HG02884 (cell line): ENCODE measurements around the gene RFX1.

Experiments
- ATAC-seq: cut with Tn5 transposase; IDR thresholded peaks from one replicate; pipeline ENCODE4 v1.9.1; 2021; ENCODE audit warnings: mild to moderate bottlenecking, moderate library complexity; ENCODE audit not compliant: unreplicated experiment

The RFX1 gene

GRCh38 chr19:13996928-13997630, 9.0 kb downstream of the RFX1 start:
- no peak for ATAC-seq

DNA sequence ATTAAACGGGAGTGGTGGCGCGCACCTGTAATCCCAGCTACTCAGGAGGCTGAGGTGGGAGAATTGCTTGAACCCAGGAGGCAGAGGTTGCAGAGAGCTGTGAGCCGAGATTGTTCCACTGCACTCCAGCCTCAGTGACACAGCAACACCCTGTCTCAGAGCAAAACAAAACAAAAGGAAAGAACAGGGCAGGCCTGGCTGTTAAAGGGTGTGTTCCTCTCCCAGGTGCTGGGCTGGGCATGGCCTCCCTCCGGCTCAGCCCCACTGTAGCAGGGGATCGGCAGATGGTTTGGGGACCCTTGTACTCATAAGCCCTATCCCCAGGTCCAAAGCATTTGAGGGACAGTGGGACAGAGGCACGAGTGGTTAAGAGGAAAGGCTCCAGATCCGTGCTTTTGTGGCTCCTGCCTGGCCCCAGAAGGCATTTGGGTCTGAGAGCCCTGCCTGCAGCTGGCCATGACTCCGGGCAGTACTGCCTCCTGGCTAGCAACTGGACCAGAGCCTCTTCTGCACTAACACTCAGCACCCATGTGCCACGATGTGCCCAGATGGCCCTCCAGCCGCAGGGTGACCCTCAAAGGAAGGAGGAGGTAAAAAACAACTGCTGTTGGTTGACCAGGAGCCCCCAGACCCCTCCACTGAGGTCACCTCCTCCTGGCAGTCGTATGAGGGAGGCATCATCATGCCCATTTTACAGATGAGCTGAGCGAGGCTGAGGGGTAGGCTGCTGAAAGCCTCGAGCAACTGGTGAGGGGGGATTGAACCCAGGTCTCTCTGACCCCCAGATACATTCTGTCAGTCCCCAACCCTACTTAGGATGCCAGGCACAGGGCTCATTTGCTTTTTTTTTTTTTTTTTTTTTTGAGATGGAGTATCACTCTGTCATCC, 10.0 kb downstream of the RFX1 start:
- ATAC-seq, result no peak

DNA sequence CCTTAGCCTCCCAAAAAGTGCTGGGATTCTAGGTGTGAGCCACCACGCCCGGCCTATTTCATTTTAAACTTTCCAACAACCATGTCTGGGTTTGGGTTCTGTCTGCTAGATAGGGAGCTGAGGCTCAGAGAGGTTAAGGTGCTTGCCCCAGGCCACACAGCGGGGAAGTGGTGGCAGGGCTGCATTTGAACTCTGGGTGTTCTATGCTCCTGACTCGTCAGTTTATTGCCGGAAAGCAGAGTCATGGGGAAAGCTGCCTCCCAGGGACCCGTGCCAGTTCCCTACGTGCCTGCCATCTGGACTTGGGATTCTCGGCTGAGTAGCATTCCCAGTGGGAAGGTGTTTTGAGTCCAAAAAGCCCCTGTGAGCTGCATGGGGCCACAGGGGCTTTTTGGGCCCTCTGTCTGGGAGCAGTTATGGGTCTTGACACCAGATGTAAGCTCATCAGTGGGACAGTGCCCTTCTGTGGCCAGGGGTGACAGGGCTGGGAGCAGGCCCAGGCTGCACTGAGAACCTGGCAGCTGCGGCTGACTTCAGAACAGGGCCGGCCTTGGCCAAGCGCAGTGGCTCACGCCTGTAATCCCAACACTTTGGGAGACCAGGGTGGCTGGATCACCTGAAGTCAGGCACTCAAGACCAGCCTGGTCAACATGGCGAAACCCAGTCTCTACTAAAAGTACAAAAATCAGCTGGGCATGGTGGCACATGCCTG, 10.9 kb downstream of the RFX1 start:
- no peak for ATAC-seq

GRCh38 chr19:13993590-13994300, 12.4 kb downstream of the RFX1 start:
- no peak for ATAC-seq

DNA sequence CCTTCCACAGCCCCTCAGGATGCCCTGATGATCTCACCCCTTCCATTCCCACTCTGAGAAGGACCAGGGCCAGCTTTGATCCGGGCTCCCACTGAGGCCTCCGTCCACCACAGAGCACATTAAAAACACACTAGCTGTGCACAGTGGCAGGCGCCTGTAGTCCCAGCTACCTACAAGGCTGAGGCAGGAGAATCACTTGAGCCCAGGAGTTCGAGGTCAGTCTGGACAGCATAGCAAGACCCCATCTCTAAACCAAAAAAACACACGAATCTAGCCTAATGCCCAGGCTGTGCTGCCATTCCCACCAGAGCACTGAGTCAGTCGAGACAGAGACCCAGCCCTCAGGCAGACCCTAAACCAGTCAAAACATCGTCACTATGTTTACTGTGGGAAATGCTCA, 14.1 kb downstream of the RFX1 start:
- ATAC-seq, result no peak

DNA sequence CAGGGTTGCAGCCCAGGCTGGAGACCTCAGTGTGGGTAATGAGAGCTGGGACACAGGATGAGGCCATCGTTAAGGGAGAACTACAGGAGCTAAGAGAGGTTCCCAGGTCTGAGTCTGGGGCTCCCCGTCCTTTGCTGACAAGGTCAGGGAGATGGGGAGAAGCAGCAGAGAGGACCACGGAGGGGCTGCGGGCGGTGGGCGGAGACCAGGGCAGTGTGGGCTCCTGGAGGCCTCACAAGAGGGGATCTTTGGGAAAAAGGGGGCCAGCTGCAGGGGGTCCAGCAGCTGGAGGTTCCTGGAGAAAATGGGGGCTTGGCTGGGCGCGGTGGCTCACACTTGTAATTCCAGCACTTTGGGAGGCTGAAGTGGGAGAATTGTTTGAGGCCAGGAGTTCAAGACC, 16.0 kb downstream of the RFX1 start:
- ATAC-seq, result no peak

- ATAC-seq, result no peak
These were observed 16.6 kb downstream of the RFX1 start for GRCh38 chr19:13989487-13989886.

DNA sequence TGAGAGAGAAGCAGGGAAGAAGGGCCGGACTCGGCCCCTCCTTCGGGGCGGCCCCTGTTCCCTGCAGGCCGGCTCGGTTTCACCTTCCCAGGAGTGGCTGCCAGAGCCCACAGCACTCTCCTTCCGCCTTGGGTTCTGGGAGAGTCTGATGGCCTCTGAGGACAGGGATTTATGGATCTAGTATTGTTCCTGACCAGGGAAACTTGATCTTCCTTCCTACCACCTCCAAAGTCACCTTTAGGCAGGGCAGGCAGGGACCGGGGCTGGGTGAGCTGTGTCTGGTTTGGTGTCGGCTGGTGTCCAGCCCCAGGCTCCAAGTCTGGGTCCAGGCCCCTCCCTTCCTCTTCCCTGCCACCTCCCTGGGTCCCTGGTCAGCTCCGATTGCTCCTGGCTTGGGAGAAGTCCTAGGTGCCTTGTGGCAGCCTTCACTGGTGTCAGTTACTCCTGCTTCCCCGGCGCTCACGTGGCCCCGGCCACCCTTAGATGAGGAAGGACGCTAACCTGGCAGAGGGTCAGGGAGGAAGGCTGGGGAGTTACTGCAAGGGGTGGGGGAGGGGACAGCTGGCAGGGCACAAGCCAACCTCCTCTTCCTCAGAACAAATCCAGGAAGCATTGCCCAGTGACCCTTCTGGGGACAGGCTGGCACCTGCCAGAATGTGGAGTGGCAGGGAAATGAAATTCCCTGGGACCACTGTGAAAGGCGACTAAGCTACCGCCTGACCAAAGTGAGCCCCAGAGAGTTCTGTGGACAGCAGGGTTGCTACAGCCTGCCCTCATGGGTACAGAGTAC, 18.8 kb downstream of the RFX1 start:
- no peak for ATAC-seq

DNA sequence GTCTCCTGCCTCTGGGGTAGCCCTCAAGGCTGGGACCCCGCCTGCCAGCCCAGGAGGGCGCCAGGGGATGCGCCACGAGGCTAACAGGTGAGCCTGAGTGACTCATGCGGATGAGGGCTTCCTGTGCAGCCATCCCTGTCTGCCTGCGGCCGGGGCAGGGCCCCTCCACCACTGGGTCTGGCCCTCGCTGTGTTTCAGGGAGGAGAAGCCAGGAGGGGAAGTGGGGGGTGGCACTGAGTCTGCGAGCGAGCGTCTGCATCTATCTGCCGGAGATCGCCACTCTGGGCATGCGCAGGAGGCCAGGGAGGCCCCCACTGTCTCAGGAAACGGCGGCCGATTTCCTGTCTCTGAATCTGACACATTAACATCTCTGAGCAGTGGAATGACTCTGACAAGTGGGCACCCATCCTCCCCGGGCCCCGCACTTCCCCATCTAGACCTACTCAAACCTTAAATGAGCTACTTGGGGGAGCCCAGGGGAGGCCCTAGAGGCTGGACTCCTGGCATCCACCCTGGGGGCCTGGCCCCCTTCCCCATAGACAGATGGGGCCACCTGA, 19.7 kb downstream of the RFX1 start:
- ATAC-seq, result peak; percentile 69

DNA sequence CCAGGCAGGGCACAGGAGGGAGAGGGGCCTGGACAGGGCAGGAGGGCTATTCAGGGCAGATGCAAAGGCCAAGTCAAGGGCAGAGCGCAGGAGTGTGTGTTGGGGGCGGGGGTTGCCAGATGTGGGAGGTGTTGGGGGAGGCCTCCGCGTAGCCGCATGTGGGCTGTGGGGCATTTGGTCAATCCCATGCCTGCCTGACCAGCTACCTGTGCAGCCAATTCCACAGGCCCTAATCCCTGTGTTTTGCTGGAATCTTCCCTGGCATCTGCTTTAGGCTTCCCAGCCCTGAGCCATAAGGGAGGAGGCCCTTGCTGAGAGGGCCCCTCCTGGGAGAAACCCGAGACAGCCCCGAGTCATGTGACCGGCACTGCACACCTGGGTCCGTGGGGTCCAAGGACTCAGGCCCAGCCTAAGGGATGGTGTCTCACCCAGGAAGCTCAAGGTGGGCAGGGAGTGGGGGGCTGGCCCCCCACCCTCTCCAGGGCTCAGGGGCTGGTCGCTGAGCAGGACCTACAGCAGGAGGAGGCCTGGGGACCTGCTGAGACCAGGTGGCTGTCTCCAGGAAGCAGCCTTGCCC, 20.3 kb downstream of the RFX1 start:
- ATAC-seq, result peak; percentile 4

GRCh38 chr19:13984875-13985741, 21.0 kb downstream of the RFX1 start:
- no peak for ATAC-seq

DNA sequence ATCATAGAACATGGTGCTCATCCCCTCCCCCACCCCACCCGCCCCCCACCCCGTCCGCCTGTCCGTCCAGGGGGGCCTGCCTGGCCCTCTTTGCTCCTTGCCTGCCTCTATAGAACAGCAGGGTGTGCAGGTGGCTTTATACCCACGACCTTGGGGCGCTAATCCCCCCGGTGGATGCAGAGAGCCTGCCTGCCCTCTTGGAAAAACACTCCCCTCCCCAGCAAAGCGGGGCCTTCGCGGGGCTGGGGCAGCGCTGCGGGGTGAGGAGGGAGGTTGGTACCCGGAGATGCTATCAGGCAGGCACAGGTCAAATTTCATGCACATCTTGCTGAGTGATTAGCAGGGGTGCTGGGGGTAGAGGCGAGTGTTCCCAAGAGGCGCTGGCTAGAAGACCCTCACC, 21.9 kb downstream of the RFX1 start:
- no peak for ATAC-seq

DNA sequence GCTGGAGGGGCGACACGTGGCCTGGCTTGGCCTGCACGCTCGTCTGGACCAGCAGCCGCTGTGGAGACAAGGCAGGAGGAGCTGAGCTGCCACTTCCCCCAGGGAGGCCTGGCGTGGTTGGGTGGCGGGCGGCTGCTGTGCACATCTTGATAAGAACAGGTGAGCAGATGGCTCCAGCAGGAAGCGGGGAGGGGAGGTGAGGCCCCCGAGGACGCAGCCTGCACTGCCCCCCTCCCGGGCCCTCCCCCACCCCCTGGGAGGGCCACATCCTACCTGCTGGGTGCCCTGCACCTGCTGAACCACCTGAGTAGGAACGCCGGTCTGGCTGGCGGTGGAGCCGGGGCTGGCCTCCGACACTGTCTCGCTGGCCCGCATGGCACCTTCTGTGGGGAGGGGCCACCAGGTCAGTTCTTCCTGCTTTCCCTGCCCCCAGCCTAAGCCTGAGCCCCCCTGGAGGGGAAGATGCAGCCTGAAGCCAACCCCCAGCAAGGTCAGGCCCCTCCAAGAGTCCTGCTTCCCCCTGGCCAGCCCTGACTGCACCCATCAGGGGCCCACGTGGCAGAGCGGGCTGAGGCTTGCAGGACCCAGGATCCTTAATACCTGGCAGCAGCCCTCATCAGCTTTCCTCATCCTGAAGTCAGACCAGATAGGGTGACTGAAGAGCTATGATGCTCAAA, 22.8 kb downstream of the RFX1 start:
- ATAC-seq, result no peak

- no peak for ATAC-seq
These were observed 23.3 kb downstream of the RFX1 start for GRCh38 chr19:13982773-13983172.

DNA sequence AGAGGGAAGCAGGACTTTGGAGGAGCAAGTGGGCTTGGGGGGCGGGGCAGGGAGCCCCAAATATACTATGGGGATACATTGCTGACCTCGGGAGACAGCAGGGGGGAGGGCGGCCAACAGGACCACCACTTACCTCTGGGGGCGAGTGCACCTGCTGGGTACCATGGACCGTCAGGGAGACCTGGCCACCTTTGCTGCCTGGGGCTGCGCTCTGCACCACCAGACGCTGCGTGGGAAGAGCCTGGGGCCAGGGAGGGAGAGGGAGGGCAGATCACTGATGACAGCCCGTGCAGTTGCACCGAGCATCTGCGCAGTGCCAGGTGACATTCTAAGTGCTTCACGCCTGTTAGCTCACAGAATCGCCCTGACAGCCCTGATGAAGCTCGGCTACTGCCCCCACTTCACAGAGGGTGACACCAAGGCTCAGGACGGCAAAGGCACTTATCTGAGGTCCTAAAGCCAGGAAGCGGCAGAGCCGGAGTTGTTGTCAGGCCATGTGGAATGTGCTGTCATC, 24.1 kb downstream of the RFX1 start:
- ATAC-seq, result no peak

DNA sequence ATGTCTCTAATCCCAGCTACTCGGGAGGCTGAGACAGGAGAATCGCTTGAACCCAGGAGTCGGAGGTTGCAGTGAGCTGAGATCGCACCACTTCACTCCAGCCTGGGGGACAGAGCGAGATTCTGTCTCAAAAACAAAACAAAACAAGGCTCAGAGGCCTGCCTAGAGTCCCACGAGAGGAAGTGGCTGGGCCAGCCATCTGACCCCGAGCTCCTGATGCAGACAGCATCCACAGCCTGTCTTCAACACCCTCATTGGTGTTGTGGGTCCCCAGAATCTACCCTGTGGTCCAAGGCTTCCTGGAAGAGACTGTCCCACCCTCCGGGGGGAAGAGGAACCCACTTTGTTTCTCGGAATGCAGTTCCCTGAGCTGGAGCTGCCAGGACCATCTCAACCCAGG, 24.7 kb downstream of the RFX1 start:
- no peak for ATAC-seq

DNA sequence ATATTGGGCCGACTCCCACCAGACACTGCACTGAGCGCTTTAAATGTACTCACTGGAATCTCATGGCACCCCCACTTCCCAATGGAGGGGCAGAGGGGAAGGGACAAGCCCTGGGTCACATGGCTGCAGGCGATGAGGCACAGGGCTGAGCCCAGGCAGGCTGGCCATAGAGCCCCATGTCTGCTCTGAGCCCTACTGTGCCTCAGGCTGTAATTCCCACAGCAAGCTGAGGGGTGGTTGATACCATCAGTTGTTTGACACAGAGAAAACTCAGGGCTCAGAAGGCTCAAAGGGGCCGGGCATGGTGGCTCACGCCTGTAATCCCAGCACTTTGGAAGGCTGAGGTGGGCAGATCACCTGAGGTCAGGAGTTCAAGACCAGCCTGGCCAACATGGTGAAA, 25.1 kb downstream of the RFX1 start:
- no peak for ATAC-seq

DNA sequence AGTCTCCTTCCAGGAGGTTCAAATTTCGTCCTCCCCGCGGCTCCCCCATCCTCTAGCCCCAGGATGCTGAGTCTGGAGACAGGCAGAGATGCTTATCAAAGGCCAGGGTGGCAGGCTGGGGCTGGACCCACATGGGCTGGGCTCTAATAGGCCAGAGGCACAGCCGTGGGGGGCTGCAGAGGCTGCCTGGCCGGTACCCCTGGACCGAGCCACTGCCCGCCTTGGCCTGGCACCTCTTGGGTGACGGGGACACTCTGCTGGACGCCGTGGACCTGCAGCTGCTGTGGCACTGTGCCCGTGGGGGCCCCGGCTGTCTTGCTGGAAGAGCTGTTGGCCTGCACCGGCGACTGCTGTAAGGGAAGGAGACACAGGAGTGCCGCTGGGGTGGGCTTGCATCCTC, 25.8 kb downstream of the RFX1 start:
- no peak for ATAC-seq
